ENCODE results near the gene DSG2. TPM values are rescaled to one million over a fixed set of nuclear protein-coding genes. Genes with fewer than 3 reads are reported as not detected.

The DSG2 gene
- total and polyA plus RNA-seq, 3 experiments from 2014 or later = 0.03 to 0.09 (median 0.07) TPM

DNA sequence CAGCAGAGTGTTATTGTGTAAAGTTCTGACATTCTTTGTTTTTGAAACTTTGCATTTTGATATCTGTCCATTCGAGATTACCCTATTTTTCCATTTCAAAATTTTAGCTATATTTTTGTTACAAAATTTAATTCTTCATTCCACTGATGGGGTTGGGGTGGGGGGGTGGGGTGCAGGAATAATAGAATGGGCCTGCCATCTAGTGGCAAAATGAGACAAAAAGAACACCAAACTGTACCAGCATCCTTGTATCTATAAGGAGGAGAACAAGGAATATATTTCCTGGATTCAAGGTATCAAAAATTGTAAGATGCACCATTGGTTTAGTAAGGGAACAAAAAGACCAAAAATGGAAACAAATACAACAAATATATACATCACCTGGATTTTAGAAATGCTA is 65.8 kb downstream of the DSG2 start:
- Histone ChIP-seq H3K27me3 (ENCODE audit: insufficient read depth, low read length, poor library complexity, severe bottlenecking) (no peaks in the 10 kb centered on the region), H3K27ac (ENCODE audit: low read depth, low read length) (no peak overlapping the region), H3K9me3 (ENCODE audit: low read length) (no peaks in the 10 kb centered on the region), H3K36me3 (ENCODE audit: insufficient read depth, low read length) (no peaks in the 10 kb centered on the region), H3K4me3 (ENCODE audit: low read length) (no peak overlapping the region), H3K4me1 (ENCODE audit: insufficient read depth, low read length) (no peaks in the 10 kb centered on the region)
- H3K9me3 Mint-ChIP-seq = no peaks in the 10 kb centered on the region
- CTCF ChIA-PET = no interaction called here
- no peaks in the 10 kb centered on the region for H3K36me3 Mint-ChIP-seq
- no peaks in the 10 kb centered on the region for H3K4me1 Mint-ChIP-seq
- POLR2A ChIA-PET = no interaction called here
- H3K27ac Mint-ChIP-seq = no peak overlapping the region
- no peak for DNase-seq
- peaks cover 8 to 16% of the 10 kb centered on the region in 2 donors for H3K27me3 Mint-ChIP-seq
- no peak overlapping the region for H3K4me3 Mint-ChIP-seq

DNA sequence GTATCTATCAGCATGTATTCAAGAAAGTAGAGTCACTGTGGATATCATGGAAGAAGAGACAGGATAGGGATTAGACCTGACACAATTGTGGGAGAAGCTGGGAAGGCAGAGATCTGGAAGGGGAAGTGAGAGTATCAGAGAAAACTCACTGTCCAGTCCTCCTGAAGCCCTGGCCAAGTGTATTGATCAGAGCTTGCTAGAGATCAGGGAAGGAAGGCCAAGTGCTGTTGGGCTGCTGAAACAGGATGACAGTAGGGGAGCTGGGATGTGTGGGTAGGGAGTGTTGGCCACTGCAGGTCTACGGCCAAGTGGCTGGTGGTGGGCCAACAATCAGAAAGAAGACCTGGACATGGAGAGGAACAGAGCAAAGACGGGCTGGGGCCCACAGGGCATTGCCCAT is 67.4 kb downstream of the DSG2 start:
- H3K36me3 ChIP-seq (ENCODE audit: insufficient read depth, low read length) = no peaks in the 10 kb centered on the region
- DNase-seq = no peak
- ChIA-PET POLR2A (no interaction called here), CTCF (no interaction called here)
- no peaks in the 10 kb centered on the region for H3K9me3 Mint-ChIP-seq
- no peaks in the 10 kb centered on the region for H3K4me1 Mint-ChIP-seq
- H3K4me3 Mint-ChIP-seq = no peak overlapping the region
- H3K27me3 ChIP-seq (ENCODE audit: insufficient read depth, low read length, poor library complexity, severe bottlenecking) = no peaks in the 10 kb centered on the region
- no peak overlapping the region for H3K27ac ChIP-seq (ENCODE audit: low read depth, low read length)
- H3K36me3 Mint-ChIP-seq = no peaks in the 10 kb centered on the region
- peaks cover 8 to 16% of the 10 kb centered on the region in 2 donors for H3K27me3 Mint-ChIP-seq
- no peak overlapping the region for H3K4me3 ChIP-seq (ENCODE audit: low read length)
- H3K27ac Mint-ChIP-seq = no peak overlapping the region
- H3K9me3 ChIP-seq (ENCODE audit: low read length) = no peaks in the 10 kb centered on the region
- no peaks in the 10 kb centered on the region for H3K4me1 ChIP-seq (ENCODE audit: insufficient read depth, low read length)

DNA sequence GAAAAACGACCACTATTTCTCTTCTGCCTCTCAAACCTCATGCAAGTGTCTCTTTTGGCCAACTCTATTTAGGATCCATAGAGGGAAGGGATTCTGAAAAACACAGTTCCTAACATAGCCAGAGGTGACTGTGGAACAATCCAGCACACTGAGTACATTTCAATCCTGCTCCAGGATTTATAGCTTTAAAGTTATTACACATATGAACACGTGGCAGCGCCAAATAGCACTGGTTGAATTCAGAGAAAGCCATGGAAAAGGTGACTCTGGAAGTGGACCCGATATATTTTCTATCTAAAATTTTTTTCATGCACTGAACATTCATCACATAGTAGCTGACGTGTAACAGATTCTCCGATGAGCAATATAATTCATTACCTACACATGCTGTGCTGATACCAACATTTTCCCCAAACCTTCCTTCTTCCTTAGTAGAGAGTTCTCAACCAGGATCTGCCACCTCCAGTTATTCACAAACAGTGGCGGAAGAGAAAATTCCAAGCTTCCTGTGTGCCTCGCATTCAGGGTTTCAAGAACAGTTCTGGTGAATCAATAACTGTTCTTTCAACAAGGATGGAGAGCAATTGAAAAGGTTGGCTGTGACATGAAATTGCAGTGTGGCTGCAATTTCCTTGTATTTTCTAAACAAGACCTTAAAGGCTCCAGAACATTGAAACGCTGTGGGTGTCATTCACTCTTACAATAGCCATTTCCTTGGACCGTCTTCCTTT is 68.0 kb downstream of the DSG2 start:
- H3K4me3 Mint-ChIP-seq = no peak overlapping the region
- H3K9me3 Mint-ChIP-seq = no peaks in the 10 kb centered on the region
- no peaks in the 10 kb centered on the region for H3K36me3 Mint-ChIP-seq
- H3K9me3 ChIP-seq (ENCODE audit: low read length) = no peaks in the 10 kb centered on the region
- H3K27ac ChIP-seq (ENCODE audit: low read depth, low read length) = no peak overlapping the region
- H3K4me1 ChIP-seq (ENCODE audit: insufficient read depth, low read length) = no peaks in the 10 kb centered on the region
- H3K4me3 ChIP-seq (ENCODE audit: low read length) = no peak overlapping the region
- no peak overlapping the region for H3K27ac Mint-ChIP-seq
- H3K27me3 Mint-ChIP-seq = peaks cover 4 to 16% of the 10 kb centered on the region in 2 donors
- H3K27me3 ChIP-seq (ENCODE audit: insufficient read depth, low read length, poor library complexity, severe bottlenecking) = no peaks in the 10 kb centered on the region
- CTCF ChIA-PET = interaction anchor here (0.9 kb wide), 1 partner anchor 10 kb away, joined by 3 read pairs; no protein-coding TSS in a partner anchor
- no peak for DNase-seq
- H3K4me1 Mint-ChIP-seq = no peaks in the 10 kb centered on the region
- no peaks in the 10 kb centered on the region for H3K36me3 ChIP-seq (ENCODE audit: insufficient read depth, low read length)
- POLR2A ChIA-PET = no interaction called here

DNA sequence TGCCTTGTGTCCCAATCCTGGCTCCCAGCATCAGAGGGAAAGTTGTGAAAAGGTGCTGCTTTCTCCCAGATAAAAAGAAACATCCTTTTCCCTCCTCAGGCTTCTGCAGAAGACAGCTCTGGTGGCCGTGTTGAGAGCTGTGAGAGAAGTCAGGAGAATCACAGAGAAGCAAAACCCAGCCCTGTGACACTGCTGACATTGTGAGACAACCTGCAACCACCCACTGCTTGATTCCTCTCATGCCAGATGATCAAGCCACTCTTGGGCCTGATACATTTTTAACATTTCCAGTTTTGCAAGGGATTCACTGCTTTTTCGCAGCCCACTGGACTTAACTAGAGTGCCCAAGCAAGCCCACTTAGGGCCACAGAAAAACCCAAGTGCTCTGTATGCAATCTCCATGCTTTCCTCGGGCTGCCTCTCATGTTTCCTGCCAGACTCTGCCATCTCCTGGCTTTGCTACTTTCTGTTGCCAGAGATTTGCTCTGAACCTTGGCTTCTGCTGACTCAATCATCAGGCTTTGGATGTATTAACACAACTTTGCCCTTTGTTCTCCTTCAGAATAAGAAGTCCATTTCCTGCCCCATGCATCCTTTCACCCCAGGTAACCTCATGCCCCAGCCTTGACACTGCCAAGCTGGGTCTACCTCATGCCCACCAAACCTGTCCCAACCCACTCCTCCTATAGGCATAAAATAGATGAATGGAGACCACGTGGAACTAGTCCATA is 68.8 kb downstream of the DSG2 start:
- Histone ChIP-seq H3K36me3 (ENCODE audit: insufficient read depth, low read length) (no peaks in the 10 kb centered on the region), H3K27ac (ENCODE audit: low read depth, low read length) (no peak overlapping the region), H3K9me3 (ENCODE audit: low read length) (no peaks in the 10 kb centered on the region), H3K4me3 (ENCODE audit: low read length) (no peak overlapping the region), H3K27me3 (ENCODE audit: insufficient read depth, low read length, poor library complexity, severe bottlenecking) (no peaks in the 10 kb centered on the region), H3K4me1 (ENCODE audit: insufficient read depth, low read length) (no peaks in the 10 kb centered on the region)
- no peaks in the 10 kb centered on the region for H3K36me3 Mint-ChIP-seq
- no peaks in the 10 kb centered on the region for H3K9me3 Mint-ChIP-seq
- peaks cover 4 to 13% of the 10 kb centered on the region in 2 donors for H3K27me3 Mint-ChIP-seq
- H3K4me3 Mint-ChIP-seq = no peak overlapping the region
- POLR2A ChIA-PET = no interaction called here
- no peaks in the 10 kb centered on the region for H3K4me1 Mint-ChIP-seq
- CTCF ChIA-PET = interaction anchor here (0.9 kb wide), 1 partner anchor 10 kb away, joined by 3 read pairs; no protein-coding TSS in a partner anchor
- no peak overlapping the region for H3K27ac Mint-ChIP-seq
- no peak for DNase-seq

DNA sequence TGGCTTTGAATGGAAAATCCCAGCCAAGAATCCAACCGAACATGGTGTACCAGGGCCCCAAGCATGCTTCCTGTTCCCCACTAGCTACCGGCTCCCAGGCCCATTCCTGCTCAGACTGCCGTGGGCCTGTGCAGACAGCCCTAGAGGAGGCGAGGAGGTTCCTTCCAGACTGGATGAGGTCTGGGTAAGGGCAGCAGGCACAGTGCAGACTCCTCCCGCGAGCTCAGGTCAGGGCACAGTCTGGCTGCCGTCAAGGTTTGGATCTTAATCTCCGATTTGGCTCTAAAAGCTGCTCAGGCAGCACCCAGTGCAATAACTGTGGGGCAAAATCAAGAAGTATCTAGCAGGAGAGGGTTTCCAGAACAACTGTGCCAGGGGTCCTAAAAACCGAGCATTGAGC is 74.4 kb downstream of the DSG2 start:
- Histone ChIP-seq H3K36me3 (ENCODE audit: insufficient read depth, low read length) (no peaks in the 10 kb centered on the region), H3K4me1 (ENCODE audit: insufficient read depth, low read length) (no peaks in the 10 kb centered on the region), H3K9me3 (ENCODE audit: low read length) (no peaks in the 10 kb centered on the region), H3K27ac (ENCODE audit: low read depth, low read length) (no peak overlapping the region), H3K4me3 (ENCODE audit: low read length) (no peak overlapping the region), H3K27me3 (ENCODE audit: insufficient read depth, low read length, poor library complexity, severe bottlenecking) (no peaks in the 10 kb centered on the region)
- H3K27ac Mint-ChIP-seq = no peak overlapping the region
- H3K4me3 Mint-ChIP-seq = no peak overlapping the region
- H3K9me3 Mint-ChIP-seq = no peaks in the 10 kb centered on the region
- CTCF ChIA-PET = no interaction called here
- H3K36me3 Mint-ChIP-seq = no peaks in the 10 kb centered on the region
- DNase-seq = no peak
- POLR2A ChIA-PET = no interaction called here
- H3K4me1 Mint-ChIP-seq = no peaks in the 10 kb centered on the region
- H3K27me3 Mint-ChIP-seq = peaks cover 3 to 8% of the 10 kb centered on the region in 2 donors

DNA sequence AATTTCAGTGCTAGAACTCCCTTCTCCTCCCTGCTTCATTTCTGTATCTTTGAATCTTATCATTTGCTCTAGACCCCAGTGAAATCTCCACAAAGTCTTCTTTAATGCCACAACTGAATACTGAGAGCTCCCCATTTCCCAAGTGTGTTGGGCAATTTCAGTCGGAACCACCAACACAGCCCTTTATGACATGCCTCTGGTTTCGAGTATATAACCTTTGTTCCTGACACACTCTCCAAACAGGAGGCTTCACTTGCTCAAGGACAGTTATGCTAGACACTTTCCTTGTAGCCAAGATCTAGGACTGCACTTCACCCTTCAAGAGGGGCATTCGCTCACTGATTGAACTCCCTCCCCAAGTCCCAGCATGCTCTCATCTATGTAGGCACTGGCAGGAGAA is 75.1 kb downstream of the DSG2 start:
- H3K27ac Mint-ChIP-seq = no peak overlapping the region
- Histone ChIP-seq H3K27me3 (ENCODE audit: insufficient read depth, low read length, poor library complexity, severe bottlenecking) (no peaks in the 10 kb centered on the region), H3K4me3 (ENCODE audit: low read length) (no peak overlapping the region), H3K36me3 (ENCODE audit: insufficient read depth, low read length) (no peaks in the 10 kb centered on the region), H3K27ac (ENCODE audit: low read depth, low read length) (no peak overlapping the region), H3K4me1 (ENCODE audit: insufficient read depth, low read length) (no peaks in the 10 kb centered on the region), H3K9me3 (ENCODE audit: low read length) (no peaks in the 10 kb centered on the region)
- H3K4me3 Mint-ChIP-seq = no peak overlapping the region
- no peaks in the 10 kb centered on the region for H3K4me1 Mint-ChIP-seq
- peaks cover 3 to 8% of the 10 kb centered on the region in 2 donors for H3K27me3 Mint-ChIP-seq
- H3K36me3 Mint-ChIP-seq = no peaks in the 10 kb centered on the region
- CTCF ChIA-PET = no interaction called here
- DNase-seq = no peak
- POLR2A ChIA-PET = no interaction called here
- H3K9me3 Mint-ChIP-seq = no peaks in the 10 kb centered on the region

DNA sequence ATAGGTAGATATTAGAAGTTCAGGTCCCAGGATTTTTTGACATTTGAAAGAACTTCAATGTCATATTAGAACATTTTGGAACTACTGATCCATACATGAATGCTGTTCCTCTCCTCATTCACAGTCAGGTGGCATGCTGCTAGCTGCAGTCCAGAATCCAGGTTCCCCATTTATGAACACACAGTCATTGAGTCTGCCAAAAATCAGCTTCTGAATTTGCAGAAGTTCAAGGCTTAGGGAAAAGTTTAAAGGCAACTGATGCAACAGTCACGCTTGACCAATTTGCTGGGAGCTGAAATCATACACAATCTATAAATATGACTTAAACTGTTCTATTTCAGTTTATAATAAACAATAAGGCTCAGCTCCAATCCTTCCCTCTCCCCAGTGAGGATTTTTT is 76.4 kb downstream of the DSG2 start:
- no peak overlapping the region for H3K4me3 Mint-ChIP-seq
- no peaks in the 10 kb centered on the region for H3K4me1 Mint-ChIP-seq
- no peaks in the 10 kb centered on the region for H3K9me3 Mint-ChIP-seq
- CTCF ChIA-PET = no interaction called here
- H3K9me3 ChIP-seq (ENCODE audit: low read length) = no peaks in the 10 kb centered on the region
- no peak for DNase-seq
- H3K27ac Mint-ChIP-seq = no peak overlapping the region
- no peaks in the 10 kb centered on the region for H3K27me3 ChIP-seq (ENCODE audit: insufficient read depth, low read length, poor library complexity, severe bottlenecking)
- H3K4me3 ChIP-seq (ENCODE audit: low read length) = no peak overlapping the region
- no peak overlapping the region for H3K27ac ChIP-seq (ENCODE audit: low read depth, low read length)
- peaks cover 3 to 8% of the 10 kb centered on the region in 2 donors for H3K27me3 Mint-ChIP-seq
- POLR2A ChIA-PET = no interaction called here
- no peaks in the 10 kb centered on the region for H3K4me1 ChIP-seq (ENCODE audit: insufficient read depth, low read length)
- no peaks in the 10 kb centered on the region for H3K36me3 ChIP-seq (ENCODE audit: insufficient read depth, low read length)
- H3K36me3 Mint-ChIP-seq = no peaks in the 10 kb centered on the region

DNA sequence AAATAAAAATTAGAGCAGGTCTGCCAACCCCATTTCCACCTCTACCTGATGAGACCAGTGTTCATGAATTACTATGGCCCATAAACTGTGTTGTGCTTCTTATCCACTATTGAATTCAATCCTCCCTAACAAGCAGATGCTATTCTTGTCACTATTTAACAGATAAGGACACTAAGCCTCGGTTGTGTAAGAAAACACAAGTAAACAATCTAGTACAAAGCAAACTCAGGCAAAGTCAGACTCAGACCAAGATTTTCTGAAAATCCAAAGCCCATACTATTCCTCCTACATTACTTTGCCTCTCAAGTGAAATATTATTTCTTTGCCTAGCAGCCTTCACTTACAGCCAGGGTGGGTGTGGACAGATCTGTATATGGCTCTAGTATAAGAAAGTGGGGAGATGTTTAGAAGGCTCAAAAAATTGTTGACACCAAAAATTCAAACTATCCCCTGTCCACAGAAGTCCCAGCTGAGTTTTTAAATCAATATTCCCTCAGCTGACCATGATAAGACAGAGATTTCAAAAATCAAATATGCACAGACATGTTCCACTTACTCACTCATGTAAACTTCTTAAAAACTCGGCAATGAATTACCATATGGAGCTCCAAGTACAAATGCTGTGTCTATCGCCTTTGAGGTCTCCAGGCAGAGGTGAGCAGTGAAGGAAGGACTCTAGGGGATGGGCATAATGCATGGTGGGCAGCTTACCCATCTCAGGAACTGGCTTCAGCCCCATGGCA is 77.7 kb downstream of the DSG2 start:
- Histone ChIP-seq H3K27me3 (ENCODE audit: insufficient read depth, low read length, poor library complexity, severe bottlenecking) (no peaks in the 10 kb centered on the region), H3K27ac (ENCODE audit: low read depth, low read length) (no peak overlapping the region), H3K4me3 (ENCODE audit: low read length) (no peak overlapping the region), H3K4me1 (ENCODE audit: insufficient read depth, low read length) (no peaks in the 10 kb centered on the region), H3K36me3 (ENCODE audit: insufficient read depth, low read length) (no peaks in the 10 kb centered on the region), H3K9me3 (ENCODE audit: low read length) (no peaks in the 10 kb centered on the region)
- Mint-ChIP-seq H3K36me3 (no peaks in the 10 kb centered on the region), H3K4me3 (no peak overlapping the region), H3K27me3 (peaks cover 3 to 8% of the 10 kb centered on the region in 2 donors), H3K27ac (no peak overlapping the region), H3K9me3 (no peaks in the 10 kb centered on the region), H3K4me1 (no peaks in the 10 kb centered on the region)
- no peak for DNase-seq
- ChIA-PET POLR2A (no interaction called here), CTCF (no interaction called here)
